Measurements from ENCODE around the gene DLAT.
A peak's percentile ranks its signal among the peaks of the same experiment; 100 is the strongest.

The DLAT gene

DNA sequence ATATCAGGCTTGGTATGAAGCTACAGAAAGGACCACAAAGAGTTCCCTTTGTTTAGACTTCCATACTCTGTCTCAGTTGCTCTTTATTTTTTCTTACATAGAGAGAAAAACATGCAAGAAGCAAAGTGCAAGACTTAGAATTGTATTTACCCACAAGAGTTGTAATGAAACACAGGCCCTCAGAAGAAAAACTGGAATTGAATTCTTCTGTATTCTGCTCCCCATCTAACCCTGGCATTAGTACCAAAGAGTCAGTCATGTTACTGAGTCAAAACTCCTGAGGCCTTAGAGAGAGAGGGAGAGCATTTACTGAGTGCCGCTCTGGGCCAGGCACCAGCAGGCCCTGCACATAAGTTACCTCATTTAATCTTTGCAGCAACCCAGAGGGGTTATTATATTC, 43.9 kb upstream of the DLAT start:
- TF ChIP-seq, protein P1, sequence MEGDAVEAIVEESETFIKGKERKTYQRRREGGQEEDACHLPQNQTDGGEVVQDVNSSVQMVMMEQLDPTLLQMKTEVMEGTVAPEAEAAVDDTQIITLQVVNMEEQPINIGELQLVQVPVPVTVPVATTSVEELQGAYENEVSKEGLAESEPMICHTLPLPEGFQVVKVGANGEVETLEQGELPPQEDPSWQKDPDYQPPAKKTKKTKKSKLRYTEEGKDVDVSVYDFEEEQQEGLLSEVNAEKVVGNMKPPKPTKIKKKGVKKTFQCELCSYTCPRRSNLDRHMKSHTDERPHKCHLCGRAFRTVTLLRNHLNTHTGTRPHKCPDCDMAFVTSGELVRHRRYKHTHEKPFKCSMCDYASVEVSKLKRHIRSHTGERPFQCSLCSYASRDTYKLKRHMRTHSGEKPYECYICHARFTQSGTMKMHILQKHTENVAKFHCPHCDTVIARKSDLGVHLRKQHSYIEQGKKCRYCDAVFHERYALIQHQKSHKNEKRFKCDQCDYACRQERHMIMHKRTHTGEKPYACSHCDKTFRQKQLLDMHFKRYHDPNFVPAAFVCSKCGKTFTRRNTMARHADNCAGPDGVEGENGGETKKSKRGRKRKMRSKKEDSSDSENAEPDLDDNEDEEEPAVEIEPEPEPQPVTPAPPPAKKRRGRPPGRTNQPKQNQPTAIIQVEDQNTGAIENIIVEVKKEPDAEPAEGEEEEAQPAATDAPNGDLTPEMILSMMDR (conservative IDR thresholded peaks at IDR 0.05), result no peak
- peak overlapping the region; percentile 74 for H3K27ac ChIP-seq

DNA sequence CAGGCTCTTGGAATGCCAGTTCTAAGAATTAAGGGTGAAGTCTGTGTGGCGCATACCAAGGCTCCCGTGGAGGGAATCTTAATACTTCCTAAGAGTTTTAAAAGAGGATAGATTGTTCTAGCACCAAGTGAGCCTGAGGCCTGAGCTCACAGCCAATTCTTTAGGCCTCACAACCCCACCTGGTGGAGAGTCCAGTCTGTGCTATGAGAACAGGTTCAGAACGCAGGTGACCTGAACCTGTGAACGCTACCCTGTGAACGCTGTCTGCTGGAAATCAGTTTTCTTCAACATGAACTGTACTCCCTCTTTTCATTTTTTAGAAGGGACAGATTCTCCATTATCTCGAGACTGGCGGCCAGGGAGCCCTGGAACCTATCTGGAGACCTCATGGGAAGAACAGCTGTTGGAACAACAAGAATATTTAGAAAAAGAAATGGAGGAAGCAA, 43.2 kb upstream of the DLAT start:
- H3K27ac ChIP-seq, result peak overlapping the region; percentile 74
- TF ChIP-seq, protein P1 (conservative IDR thresholded peaks at IDR 0.05), result peak; percentile 93

DNA sequence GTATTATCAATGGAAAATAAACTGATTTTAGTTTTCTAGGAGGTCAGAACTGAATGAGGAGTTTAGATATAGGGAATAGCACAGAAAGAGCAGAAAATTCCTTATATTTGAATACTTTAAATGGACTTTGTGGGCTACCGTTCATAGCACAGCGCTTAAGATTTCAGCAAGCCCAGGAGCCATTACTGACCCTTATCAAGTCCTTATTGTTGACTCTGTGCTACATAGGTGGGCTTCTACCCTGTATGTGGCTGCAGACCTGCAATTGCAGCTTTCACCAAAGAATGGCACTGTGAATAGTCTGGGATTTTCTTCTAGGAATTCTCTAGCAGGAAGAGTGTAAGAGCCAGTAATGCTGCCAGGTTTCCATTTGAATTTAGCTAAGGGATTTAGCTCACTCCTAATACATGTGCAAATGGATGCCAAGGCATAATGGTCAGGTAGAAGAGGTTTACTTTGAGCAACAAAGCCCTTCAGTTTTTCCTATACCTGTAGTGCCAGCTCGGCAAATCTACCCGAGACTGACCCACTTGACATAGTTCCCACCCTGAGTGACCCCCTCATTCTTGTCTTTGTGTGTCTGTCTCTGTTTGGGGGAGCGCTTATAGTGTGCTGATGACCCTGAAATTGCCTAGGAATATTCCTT, 42.5 kb upstream of the DLAT start:
- H3K27ac ChIP-seq, result peak overlapping the region; percentile 74

DNA sequence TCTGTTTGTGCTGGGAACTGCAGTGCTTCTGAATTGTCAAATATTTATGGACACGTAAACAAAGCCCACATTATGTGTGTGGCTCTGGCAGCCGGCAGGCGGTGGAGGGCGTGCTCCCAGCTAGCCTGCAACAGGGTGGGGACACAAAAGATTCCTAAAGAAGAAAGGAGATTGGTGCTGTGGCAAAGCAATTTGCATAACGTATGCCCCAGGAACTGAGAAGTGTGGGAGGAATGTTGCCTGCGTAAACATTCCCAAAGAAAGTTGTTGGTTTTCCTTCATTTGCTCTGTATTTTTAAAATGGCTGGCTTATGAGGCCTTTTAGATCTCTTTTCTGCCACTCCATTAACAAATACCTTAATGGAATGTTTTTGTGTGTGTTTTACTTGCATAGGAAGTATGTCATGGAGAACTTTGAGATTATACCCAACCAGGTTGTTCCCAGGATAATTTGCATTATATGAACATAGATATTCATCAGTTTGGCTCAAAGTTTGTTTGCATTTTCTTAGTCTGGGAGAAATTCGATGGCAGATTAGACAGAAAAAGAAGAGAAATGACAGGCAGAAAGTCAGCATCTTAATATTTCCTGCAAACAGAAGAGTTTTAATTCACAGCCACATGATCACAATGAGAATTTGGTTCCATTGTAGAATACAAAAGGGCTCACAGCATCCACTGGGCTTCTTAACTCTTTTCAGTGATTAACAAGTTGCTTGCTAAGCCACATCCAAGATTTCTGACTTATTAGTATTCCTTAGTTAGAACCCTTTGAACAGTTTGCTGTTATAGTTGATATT, 41.8 kb upstream of the DLAT start:
- TF ChIP-seq, protein P1 (conservative IDR thresholded peaks at IDR 0.05), result no peak
- peak overlapping the region; percentile 74 for H3K27ac ChIP-seq

More for the DNA sequence above, 42.5 kb upstream of the DLAT start:
- TF ChIP-seq, protein P1 (conservative IDR thresholded peaks at IDR 0.05), result no peak

DNA sequence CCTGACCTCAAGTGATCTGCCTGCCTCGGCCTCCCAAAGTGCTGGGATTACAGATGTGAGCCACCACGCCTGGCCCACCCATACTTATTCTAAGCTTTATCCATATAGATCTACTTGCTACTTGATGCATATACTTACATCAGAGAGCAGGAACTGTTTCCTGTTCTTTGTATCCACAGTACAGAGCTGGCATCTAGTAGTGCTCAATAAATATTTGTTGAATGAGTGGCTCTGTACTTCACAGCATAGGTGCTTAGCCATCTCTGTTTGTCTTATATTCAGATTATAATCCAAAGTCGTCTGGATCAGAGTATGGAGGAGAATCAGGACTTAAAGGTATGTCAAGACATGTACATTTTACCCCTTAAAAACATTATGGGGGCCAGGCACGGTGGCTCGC, 38.6 kb upstream of the DLAT start:
- no peak overlapping the region for H3K27ac ChIP-seq
- TF ChIP-seq, protein P1 (conservative IDR thresholded peaks at IDR 0.05), result no peak

DNA sequence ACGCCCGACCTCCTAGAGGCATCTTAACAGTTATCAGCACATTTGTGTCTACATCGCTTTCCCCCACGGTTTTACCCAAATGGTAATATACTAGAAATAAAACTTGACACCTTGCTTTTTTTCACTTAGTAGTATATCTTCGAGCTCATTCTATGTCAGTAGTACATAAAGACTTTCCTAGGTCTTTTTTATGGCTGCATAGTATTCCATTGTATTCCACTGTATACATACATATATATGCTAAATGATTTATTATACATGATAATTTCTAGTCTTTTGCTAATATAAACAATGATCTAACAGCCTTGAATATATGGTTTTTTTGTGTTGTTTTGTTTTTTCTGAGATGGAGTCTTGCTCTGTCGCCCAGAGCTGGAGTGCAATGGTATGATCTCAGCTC, 34.8 kb upstream of the DLAT start:
- TF ChIP-seq, protein P1 (conservative IDR thresholded peaks at IDR 0.05), result no peak
- no peak overlapping the region for H3K27ac ChIP-seq

DNA sequence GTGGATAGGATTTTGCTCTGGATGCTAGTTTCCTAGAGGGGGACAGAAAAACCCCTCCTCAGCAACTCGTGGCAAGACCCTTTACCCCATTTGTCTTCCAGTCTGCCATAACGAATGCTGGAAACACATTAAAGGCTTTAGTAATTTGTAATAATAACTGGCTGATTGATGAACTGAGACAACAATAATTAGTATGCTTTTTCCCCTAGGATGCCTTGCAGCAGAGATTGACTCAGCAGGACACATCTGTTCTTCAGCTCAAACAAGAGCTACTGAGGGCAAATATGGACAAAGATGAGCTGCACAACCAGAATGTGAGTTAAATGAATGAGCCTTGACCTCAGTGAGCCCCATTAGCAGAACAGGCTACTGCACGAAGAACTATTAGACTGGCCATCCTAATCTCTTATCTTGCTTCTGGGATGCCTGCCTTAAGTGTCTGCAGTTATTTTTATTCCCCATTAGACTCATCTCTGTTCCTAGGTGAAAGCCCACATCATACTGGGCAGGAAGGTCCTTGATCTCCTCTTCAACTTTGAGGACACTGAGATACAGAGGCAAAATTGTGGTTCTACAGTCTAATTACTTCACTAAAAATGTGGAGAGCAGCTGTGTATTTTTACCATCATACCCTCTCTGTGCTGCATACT, 32.9 kb upstream of the DLAT start:
- TF ChIP-seq, protein P1 (conservative IDR thresholded peaks at IDR 0.05), result no peak
- H3K27ac ChIP-seq, result no peak overlapping the region

Measured in VCaP (cell line).